Measurements from ENCODE around the gene LRBA.
"Not testable (repeated sequence)": the region's sequence is repeated elsewhere in the genome, so short reads cannot be mapped to it uniquely, and the experiment has no call there.

LRBA gene, protein sequence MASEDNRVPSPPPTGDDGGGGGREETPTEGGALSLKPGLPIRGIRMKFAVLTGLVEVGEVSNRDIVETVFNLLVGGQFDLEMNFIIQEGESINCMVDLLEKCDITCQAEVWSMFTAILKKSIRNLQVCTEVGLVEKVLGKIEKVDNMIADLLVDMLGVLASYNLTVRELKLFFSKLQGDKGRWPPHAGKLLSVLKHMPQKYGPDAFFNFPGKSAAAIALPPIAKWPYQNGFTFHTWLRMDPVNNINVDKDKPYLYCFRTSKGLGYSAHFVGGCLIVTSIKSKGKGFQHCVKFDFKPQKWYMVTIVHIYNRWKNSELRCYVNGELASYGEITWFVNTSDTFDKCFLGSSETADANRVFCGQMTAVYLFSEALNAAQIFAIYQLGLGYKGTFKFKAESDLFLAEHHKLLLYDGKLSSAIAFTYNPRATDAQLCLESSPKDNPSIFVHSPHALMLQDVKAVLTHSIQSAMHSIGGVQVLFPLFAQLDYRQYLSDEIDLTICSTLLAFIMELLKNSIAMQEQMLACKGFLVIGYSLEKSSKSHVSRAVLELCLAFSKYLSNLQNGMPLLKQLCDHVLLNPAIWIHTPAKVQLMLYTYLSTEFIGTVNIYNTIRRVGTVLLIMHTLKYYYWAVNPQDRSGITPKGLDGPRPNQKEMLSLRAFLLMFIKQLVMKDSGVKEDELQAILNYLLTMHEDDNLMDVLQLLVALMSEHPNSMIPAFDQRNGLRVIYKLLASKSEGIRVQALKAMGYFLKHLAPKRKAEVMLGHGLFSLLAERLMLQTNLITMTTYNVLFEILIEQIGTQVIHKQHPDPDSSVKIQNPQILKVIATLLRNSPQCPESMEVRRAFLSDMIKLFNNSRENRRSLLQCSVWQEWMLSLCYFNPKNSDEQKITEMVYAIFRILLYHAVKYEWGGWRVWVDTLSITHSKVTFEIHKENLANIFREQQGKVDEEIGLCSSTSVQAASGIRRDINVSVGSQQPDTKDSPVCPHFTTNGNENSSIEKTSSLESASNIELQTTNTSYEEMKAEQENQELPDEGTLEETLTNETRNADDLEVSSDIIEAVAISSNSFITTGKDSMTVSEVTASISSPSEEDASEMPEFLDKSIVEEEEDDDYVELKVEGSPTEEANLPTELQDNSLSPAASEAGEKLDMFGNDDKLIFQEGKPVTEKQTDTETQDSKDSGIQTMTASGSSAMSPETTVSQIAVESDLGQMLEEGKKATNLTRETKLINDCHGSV (N-terminal part only)

DNA sequence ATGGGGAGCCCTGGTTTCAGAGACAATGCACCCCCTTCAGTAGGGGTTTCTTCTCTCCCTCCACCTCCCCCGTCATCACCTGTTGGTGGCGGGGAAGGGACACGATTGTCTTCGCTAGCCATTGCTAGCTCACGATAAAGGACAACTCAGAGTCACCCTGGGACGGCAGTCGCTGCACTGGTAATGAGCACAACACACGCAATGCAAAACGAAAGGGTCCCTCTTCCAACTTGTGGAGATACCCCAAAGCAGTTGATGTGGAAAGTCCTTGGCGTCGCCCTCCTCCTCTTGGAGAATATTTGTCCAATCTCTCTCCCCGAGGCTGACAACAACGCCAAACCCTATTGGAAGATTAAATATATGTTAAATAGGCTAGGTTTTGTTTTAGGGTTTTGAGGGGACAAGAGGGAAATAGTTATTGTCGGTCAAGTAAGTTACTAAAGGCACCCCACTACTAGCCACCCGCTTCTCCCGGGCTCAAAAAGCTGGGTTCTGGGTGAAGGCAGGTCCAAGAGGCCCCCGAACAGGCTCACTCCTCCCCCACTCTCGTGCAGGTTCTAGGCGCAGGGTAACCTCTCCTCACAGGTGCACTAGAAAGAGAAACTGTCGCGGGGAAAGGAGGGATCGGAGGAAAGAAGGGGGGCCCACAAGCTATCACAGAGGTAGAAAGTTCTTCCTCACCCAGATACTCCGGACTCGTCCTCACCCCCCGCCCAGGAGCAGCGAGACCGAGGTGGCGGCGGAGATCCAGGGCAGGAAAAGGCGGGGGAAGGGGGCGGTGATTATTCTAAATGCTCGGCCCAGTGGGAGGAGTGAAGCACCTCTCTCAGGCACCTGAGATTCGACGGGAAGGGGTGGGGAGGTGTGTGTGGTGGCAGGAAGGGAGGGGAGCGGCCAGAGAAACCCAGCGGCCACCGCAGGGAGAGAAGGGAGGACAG, at the start of gene LRBA:
Gene LRBA, minus strand, starts transcription at position 764 of the 938 bp plus-strand sequence. Its CDS starts 642 bp downstream, at position 122.
- DNase-seq (ENCODE audit: low read depth) = peak; percentile 73

DNA sequence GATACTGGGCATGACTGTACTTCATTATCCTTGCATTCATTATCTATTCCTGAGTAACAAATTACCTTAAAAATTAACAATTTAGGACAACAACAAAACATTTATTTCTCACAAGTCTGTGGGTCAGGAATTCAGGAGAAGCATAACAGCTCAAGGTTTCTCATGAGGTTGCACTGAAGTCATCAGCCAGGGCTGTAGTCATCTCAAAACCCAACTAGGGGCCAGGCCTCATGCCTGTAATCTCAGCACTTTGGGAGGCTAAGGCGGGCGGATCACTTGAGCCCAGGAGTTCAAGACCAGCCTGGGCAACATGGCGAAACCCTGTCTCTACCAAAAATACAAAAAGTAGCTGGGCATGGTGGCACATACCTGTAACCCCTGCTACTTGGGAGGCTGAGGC, 48.1 kb upstream of the LRBA start:
- DNase-seq (ENCODE audit: low read depth) = not testable (repeated sequence)

DNA sequence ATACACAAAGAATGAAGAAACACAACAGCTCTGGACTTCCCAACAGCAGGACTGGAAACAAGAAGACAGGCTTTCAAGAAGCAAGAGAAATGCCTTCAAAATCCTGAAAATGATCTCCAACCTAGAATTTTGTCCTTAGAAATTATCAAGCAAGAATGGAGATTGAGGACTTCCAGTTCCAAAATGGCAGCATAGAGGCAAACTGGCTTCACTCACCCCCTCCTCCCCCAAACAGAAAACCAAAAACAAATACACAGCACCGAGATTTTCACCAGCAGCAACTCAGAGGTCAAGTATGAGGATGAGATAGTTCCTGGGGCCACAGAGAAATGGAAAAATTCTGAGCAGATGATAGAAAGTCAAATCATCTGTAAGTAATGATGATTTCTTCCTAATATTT, 40.5 kb upstream of the LRBA start:
- DNase-seq (ENCODE audit: low read depth) = no peak

DNA sequence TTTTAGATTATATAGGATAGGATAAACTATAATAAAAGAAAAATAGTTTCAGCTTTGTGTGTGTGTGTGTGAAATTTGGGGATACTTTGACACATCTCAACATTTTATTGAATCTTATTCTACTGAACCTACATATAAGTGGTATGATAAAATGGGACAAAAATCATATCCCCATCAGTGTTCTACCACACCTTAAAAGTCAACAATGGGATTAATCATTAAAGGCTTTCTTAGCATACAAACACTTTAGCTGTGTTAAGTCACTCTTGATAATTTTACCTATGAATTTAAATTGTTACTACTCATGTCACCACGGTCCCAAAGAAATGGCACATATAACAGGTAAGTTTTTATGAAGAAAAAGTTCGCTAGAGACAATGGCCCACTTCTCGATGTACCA, 37.7 kb upstream of the LRBA start:
- no peak for DNase-seq (ENCODE audit: low read depth)

DNA sequence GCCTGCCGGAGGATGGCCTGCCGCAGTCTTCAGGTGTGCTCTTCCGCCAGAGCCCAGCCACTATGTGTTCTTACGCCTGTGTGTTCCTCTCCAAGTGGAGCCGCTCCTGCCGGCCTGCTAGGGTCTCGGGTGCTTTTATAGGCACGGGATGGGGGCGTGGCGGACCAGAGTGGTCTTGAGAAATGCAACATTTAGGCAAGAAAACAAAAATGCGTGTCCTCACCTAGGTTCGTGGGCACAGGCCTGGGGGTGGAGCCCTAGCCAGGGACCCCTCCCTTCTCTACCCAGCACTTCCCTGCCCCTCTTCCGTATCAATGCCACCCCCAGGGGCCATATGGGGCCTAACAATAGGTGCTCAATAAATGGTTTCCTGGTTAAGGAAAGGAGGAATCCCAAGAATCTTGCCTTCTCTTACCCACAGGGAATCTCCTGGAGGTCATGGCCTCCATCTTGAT, 34.4 kb upstream of the LRBA start:
- no peak for DNase-seq (ENCODE audit: low read depth)

DNA sequence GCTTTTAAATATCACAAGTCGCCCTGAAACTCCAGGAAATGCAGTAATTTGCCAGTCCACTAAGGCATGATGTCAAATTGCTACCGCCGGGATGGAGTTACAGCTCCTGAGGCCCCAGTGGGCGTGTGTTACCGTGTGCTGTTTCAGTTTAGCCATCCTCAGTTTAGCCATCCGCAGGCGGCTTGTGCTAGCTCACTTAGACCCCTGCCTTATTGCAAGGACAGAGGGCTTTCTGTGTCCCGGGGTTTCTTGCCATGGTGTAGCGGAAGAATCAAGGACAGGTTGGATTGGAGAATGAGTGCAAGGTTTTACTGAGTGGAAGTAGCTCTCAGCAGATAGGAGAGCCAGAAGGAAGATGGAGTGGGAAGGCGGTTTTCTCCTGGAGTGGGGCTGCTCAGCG, 33.8 kb upstream of the LRBA start:
- no peak for DNase-seq (ENCODE audit: low read depth)

DNA sequence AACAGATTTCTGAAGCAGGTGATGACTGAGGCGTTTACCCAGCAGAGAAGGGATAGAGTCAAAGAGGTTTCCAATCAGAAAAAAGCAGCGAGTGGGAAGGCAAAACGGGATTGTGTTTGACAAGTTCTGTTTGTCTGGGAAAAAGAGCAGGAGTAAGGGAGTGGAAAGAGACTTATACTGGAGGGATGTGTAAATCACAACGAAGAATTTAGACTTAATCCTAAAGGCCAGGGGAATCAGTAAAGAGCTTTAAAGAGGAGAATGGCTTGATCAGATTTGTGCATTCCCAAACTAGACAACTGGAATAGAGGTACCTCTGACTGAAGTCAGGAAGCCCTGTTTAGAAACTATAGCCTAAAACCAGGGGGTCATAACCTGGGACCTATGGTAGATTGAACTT, 31.5 kb upstream of the LRBA start:
- DNase-seq (ENCODE audit: low read depth) = no peak

DNA sequence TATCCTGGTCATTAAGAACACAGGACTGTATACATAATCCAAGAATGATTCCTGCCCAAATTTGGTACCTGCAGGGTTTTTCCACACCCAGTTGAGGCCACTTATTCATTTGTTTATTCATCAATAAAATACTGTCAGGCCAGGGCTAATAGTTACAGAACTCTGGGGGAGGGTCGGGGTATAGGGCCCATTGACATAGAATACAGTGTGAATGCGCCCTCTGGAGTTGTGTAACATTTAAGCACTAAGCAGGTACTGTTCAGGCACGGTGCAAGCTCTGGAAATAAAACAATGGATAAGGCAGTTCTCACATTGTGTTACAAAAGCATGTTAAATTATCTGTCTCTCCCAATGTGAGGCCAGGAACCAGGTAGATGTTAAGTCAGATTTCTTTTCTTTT, 30.8 kb upstream of the LRBA start:
- no peak for DNase-seq (ENCODE audit: low read depth)

DNA sequence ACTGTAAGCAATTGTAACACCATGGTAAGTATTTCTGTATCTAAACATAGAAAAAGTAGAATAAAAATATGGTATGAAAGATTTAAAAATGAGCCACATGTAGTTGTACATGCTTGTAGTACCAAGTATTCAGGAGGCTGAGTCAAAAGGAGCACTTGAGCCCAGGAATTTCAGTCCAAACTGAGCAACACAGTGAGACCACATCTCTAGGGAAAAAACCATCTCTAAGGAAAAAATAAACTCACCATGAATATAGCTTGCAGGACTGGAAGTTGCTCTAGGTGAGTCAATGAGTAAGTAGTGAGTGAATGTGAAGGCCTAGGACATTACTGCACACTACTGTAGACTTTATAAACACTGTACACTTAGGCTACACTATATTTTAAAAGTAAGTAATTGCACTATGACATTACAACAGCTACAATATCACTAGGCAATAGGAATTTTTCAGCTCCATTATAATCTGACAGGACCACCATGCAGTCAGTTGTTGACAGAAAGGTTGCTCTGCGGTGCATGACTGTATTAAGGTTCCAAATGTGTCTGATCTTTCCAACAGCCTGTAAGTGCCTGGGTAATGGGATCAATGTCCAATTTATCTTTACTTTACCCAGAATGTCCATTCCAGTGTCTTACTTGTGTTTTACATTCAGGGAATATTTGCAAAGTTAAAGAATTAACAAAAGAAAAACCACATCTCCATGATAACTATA, 28.9 kb upstream of the LRBA start:
- DNase-seq (ENCODE audit: low read depth) = no peak

DNA sequence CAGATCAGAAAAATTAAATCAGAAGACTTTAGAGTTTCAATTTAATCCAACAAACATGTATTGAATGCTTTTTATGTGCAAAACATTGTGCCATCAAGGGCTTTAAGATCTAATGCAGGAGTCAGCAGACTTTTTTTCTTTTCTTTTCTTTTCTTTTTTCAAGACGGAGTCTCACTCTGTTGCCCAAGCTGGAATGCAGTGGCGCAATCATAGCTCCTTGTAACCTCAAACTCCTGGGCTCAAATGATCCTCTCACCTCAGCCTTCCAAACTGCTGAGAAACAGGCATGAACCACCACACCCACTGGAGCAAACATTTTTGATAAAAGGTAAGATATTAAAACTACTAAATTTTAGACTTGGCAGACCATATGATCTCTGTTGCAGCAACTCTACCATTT, 24.6 kb upstream of the LRBA start:
- no peak for DNase-seq (ENCODE audit: low read depth)

DNA sequence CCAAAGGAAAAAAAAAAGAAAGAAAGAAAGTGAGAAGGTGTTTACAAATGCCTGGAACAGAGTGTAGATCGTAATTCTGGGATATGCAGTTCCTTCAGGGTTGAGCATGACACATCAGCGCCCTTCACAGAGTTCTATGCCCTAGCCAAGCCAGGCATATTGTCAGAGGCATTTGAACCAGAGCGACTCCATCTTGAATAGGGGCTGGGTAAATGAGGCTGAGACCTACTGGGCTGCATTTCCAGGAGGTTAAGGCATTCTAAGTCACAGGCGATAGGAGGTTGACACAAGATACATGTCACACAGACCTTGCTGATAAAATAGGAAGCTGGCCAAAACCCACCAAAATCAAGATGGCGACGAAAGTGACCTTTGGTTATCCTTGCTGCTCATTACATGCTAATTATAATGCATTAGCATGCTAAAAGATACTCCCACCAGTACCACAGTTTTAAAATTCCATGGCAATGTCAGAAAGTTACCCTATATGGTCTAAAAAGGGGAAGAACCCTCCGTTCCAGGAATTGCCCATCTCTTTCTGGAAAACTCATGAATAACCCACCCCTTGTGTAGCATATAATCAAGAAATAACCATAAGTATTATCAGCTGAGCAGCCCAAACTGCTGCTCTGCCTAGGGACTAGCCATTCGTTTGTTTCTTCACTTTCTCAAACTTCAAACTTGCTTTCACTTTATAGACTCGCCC, 23.5 kb upstream of the LRBA start:
- no peak for DNase-seq (ENCODE audit: low read depth)

DNA sequence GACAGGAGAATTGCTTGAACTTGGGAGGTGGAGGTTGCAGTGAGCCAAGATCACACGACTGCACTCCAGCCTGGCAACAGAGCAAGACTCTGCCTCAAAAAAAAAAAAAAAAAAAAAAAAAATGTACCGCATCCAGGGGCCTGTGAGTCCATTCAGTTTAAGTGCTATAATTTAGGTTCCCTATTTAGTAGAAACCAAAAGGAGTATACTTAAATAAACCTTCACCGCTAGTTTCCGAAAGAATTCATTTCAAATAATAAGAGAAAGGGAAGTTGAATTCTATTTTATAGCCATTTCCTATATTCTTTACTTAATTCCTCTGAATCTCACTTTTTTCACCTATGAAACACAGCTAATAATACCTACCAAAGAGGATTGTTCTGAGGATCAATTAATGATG, 20.8 kb upstream of the LRBA start:
- DNase-seq (ENCODE audit: low read depth) = no peak

DNA sequence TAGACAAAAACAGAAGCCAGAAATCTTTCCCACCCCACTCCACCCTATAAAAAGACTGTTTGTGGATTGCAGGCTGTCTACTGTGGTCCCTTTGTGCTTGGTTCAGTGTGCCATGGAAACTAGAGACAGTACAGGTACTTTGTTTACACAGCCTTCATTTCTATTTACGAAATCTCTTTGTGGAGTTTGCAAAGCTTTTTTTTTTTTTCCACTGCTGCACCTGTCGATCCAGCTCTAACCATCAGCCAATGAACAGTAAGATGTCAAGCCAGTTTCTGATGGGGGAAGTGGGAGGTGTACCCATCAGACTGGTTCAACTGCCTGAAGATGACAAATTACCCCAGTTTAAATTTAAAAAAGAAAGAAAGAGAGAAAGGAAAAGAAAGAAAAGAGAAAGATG, 20.2 kb upstream of the LRBA start:
- no peak for DNase-seq (ENCODE audit: low read depth)

DNA sequence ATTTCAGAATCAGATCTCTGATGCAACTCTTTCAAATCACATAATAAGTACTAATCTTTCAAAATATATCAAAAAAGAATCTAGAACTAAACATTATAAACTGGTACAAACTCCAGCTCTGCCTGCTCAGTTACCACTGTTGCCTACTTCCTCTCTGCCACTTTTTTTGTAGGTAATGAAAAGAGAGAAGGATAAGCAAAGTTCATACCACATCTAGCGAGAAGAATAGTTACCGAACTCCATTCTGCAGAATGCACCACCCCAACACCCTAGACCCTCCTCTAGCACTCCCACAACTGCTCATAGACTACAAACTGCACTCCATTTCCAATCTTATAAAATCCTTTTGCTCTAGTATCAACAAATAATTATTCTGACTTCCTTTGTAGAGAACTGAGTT, 19.7 kb upstream of the LRBA start:
- DNase-seq (ENCODE audit: low read depth) = no peak

DNA sequence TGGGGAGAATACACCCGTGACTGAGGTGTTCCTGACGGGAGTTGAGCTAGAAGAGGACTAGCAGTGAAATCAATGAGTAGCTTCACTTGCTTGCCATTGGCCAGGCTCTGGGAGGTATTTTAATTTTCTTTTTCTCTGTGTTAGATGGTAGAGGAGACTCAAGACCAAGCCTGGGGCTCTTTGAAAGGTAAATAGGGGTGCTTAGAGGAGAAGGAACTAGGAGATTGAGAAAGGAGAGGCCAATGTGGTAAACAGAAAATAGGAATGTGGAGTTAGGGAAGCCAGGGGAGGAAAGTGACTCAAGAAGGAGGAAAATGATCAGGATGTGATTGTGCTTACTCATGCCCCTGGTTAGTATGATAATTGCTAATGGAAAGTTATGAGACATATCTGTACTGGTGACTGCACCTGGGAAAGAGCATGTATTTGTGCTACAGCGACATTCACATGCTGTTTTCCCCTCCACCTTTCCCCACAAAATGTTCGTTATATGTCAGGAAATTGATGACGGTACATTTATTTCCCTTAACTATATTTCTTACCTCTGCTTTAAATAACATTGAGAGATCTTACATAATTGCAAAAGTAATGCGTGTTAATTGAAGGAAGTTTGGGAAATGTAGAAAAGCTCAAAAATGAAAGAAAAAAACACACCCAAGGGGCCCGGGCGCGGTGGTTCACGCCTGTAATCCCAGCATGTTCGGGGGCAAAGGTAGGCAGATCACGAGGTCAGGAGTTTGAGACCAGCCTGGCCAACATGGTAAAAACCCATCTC, 16.9 kb upstream of the LRBA start:
- DNase-seq (ENCODE audit: low read depth) = no peak

DNA sequence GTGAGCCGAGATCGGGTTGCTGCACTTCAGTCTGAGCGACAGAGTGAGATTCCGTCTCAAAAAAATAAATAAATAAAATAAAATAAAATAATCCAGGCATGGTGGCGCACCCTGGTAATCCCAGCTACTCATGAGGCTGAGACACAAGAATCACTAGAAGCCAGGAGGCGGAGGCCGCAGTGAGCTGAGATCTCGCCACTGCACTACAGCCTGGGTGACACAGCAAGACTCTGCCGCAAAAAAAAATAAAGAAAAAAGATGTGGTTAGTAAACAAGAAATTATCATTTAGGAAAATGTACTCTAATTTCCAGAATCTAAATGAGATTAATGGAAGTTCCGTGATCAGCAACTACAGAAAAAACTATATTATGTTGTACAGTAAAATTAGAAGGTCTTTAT, 14.5 kb upstream of the LRBA start:
- DNase-seq (ENCODE audit: low read depth) = peak; percentile 32

DNA sequence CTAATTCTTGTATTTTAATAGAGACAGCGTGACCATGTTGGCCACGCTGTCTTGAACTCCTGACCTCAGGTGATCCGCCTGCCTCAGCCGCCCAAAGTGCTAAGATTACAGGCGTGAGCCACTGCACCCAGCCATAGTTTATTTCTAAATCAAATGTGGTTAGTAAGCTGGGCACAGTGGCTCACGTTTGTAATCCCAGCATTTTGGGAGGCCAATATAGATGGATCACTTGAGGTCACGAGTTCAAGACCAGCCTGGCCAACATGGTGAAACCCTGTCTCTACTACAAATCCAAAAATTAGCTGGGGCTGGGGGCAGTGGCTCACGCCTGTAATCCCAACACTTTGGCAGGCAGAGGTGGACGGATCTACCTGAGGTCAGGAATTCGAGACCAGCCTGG, 13.9 kb upstream of the LRBA start:
- DNase-seq (ENCODE audit: low read depth) = not testable (repeated sequence)

DNA sequence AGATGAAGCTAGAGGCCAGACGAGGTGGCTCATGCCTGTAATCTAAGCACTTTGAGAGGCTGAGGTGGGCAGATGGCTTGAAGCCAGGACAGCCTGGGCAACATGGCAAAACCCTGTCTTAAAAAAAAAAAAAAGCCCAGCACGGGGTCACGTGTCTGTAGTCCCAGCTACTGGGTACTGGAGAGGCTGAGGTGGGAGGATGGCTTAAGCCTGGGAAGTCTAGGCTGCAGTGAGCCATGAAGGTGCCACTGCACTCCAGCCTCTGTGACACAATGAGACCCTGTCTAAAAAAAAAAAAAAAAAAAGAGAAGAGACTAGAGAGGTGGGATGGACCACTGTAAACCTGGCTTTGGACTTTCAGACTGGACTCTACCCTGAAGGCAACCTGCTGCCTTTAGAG, 10.7 kb upstream of the LRBA start:
- DNase-seq (ENCODE audit: low read depth) = no peak

DNA sequence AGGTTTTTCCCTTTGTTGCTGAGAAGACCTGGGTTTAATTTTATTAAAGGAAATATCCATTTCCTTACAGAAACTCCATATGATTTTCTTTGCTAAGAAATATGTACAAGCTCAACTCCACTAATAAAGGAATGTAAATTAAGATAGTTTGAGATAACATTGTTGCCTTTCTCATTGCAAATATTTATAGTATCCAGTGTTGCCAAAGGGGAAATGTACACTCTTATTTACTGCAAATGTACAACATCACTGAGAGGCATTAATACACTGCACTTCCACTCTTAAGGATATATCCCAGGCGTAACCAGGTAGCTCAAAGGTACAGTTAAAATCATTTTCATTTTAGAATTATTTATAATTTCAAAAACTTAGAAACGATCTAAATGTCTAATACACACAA, 7.5 kb upstream of the LRBA start:
- DNase-seq (ENCODE audit: low read depth) = no peak

Data from activated T-cell treated with anti-CD3 and anti-CD28 coated beads for 48 hours (primary cell).